Measurements from ENCODE around the gene GSG1L. TPM values are rescaled to one million over a fixed set of nuclear protein-coding genes. Genes with fewer than 3 reads are reported as not detected.

The GSG1L gene
- total and polyA plus RNA-seq, 4 donors = not detected

DNA sequence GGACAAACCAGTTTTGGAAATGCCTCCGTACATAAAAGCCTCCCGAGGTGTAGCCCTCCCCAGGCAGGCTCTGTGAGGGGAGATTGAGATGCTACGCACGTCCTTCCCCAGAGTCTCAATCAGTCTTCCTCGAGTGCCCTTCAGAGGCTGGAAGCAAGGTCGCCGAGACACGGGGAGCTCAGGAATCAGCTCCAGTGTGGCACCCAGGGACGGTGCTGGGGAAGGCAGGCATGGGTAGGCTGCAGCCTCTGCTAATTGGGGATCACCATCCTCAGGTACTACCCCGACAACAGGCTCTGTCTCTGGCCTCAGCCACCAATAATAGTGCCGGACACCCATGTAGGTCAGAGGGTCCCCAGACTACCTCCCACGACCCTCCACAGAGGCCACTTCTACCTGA lies 28.1 kb upstream of the GSG1L start (continued):
- TF ChIP-seq, protein P1, sequence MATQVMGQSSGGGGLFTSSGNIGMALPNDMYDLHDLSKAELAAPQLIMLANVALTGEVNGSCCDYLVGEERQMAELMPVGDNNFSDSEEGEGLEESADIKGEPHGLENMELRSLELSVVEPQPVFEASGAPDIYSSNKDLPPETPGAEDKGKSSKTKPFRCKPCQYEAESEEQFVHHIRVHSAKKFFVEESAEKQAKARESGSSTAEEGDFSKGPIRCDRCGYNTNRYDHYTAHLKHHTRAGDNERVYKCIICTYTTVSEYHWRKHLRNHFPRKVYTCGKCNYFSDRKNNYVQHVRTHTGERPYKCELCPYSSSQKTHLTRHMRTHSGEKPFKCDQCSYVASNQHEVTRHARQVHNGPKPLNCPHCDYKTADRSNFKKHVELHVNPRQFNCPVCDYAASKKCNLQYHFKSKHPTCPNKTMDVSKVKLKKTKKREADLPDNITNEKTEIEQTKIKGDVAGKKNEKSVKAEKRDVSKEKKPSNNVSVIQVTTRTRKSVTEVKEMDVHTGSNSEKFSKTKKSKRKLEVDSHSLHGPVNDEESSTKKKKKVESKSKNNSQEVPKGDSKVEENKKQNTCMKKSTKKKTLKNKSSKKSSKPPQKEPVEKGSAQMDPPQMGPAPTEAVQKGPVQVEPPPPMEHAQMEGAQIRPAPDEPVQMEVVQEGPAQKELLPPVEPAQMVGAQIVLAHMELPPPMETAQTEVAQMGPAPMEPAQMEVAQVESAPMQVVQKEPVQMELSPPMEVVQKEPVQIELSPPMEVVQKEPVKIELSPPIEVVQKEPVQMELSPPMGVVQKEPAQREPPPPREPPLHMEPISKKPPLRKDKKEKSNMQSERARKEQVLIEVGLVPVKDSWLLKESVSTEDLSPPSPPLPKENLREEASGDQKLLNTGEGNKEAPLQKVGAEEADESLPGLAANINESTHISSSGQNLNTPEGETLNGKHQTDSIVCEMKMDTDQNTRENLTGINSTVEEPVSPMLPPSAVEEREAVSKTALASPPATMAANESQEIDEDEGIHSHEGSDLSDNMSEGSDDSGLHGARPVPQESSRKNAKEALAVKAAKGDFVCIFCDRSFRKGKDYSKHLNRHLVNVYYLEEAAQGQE (IDR thresholded peaks at IDR 0.05) = no peak
- no peak for TF ChIP-seq NR2F2 (IDR thresholded peaks at IDR 0.05)
- no peak for TF ChIP-seq HNF4A (conservative IDR thresholded peaks at IDR 0.05)
- no peak for TF ChIP-seq TAF1 (conservative IDR thresholded peaks at IDR 0.05)

DNA sequence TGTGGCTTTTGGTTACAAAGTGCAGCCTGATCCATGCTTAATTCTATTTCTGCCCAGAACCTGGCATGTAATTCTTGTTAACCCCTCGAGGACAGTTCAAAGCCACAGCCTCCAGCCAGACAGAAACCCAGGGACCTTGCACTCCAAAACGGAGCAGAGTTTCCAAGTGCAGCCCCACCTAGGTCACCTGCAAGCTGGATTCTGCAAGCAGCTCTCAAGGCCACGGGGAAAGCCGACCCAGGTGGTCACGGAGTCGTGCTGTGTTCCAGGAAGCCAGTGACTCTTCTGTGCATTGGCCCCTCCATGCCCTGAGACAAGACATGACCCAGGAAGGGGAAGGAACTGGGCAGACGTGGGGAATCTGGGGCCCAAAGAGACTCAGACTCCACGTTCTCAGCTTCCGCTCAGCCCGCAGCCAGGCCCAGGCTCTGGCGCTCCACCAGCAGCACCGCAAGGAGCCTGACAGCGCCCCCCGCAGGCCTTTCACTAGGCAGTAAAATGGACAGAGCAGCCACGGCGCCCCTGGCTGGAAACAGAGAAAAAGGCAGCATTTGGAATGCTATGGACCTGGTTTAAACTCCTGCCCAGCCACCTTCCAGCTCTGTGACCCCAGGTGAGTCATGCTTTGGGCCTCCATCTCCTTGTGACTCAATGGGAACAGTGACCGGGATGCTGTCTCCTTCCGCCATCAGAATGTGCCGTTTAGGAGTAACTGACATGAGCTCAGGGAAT lies 27.3 kb upstream of the GSG1L start:
- Histone ChIP-seq H3K4me3 (ENCODE audit: low read depth in 1 of 3, low read length in 3 of 3) (no peak overlapping the region), H3K9ac (ENCODE audit: low read depth in 1 of 2, low read length in 2 of 2) (no peak overlapping the region), H3K9me3 (ENCODE audit: control insufficient read depth in 4 of 4, low read length in 3 of 4) (no peaks in the 10 kb centered on the region), H3K27me3 (ENCODE audit: control insufficient read depth in 4 of 4, insufficient read depth in 4 of 4, low read length in 3 of 4) (no peaks in the 10 kb centered on the region), H3K4me1 (ENCODE audit: control insufficient read depth in 4 of 4, insufficient read depth in 4 of 4, low read length in 3 of 4) (peaks cover 0 to 14% (median 13%) of the 10 kb centered on the region in 4 donors), H3K36me3 (ENCODE audit: control insufficient read depth in 4 of 4, insufficient read depth in 3 of 4, low read depth in 1 of 4, low read length in 3 of 4) (no peaks in the 10 kb centered on the region), H3K27ac (ENCODE audit: low read depth in 1 of 2, low read length in 2 of 2) (no peak overlapping the region)
- no peak for TF ChIP-seq TAF1 (conservative IDR thresholded peaks at IDR 0.05)
- no peak for TF ChIP-seq SP1 (IDR thresholded peaks at IDR 0.05)
- TF ChIP-seq RAD21 (IDR thresholded peaks at IDR 0.05) = no peak
- no peak for TF ChIP-seq EGR1 (IDR thresholded peaks at IDR 0.05; ENCODE audit: low read depth in 2 of 2)
- no peak for TF ChIP-seq FOXA2 (IDR thresholded peaks at IDR 0.05)
- no peak for TF ChIP-seq HNF4A (conservative IDR thresholded peaks at IDR 0.05)
- TF ChIP-seq GABPA (IDR thresholded peaks at IDR 0.05 in 1 of 2, conservative IDR thresholded peaks at IDR 0.05 in 1 of 2) = no peak
- no peak for TF ChIP-seq FOXA1 (IDR thresholded peaks at IDR 0.05)
- TF ChIP-seq, protein P2, sequence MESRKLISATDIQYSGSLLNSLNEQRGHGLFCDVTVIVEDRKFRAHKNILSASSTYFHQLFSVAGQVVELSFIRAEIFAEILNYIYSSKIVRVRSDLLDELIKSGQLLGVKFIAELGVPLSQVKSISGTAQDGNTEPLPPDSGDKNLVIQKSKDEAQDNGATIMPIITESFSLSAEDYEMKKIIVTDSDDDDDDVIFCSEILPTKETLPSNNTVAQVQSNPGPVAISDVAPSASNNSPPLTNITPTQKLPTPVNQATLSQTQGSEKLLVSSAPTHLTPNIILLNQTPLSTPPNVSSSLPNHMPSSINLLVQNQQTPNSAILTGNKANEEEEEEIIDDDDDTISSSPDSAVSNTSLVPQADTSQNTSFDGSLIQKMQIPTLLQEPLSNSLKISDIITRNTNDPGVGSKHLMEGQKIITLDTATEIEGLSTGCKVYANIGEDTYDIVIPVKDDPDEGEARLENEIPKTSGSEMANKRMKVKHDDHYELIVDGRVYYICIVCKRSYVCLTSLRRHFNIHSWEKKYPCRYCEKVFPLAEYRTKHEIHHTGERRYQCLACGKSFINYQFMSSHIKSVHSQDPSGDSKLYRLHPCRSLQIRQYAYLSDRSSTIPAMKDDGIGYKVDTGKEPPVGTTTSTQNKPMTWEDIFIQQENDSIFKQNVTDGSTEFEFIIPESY (IDR thresholded peaks at IDR 0.05) = no peak
- no peak for TF ChIP-seq YY1 (IDR thresholded peaks at IDR 0.05)
- no peak for TF ChIP-seq NR2F2 (IDR thresholded peaks at IDR 0.05)
- TF ChIP-seq HNF4G (IDR thresholded peaks at IDR 0.05) = no peak
- 84% methylated on average over 19 of the region's 19 CpGs for WGBS
- DNase-seq (ENCODE audit: low spot score) = no peak

DNA sequence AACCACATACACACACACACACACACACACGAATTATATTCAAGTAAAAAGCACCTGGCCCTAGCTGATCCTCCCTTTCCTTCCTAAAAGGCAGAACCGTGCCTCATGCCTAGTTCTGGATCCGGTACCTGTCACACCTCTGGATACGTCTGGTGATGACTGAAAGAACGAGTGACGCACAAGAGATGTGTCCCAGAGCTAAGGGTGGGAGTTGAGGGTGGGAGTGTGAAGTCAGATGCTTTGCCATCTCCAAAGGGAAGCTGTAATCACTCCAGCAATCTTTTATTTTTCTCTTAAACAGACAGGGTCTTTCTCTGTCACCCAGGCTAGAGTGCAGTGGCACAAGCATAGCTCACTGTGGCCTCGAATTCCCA lies 26.5 kb upstream of the GSG1L start:
- Histone ChIP-seq H3K9ac (ENCODE audit: low read depth in 1 of 2, low read length in 2 of 2) (no peak overlapping the region), H3K4me1 (ENCODE audit: control insufficient read depth in 4 of 4, insufficient read depth in 4 of 4, low read length in 3 of 4) (peaks cover 0 to 14% (median 13%) of the 10 kb centered on the region in 4 donors), H3K36me3 (ENCODE audit: control insufficient read depth in 4 of 4, insufficient read depth in 3 of 4, low read depth in 1 of 4, low read length in 3 of 4) (no peaks in the 10 kb centered on the region), H3K27ac (ENCODE audit: low read depth in 1 of 2, low read length in 2 of 2) (no peak overlapping the region), H3K27me3 (ENCODE audit: control insufficient read depth in 4 of 4, insufficient read depth in 4 of 4, low read length in 3 of 4) (no peaks in the 10 kb centered on the region), H3K4me3 (ENCODE audit: low read depth in 1 of 3, low read length in 3 of 3) (no peak overlapping the region), H3K9me3 (ENCODE audit: control insufficient read depth in 4 of 4, low read length in 3 of 4) (no peaks in the 10 kb centered on the region)
- WGBS = 93% methylated on average over 7 of the region's 7 CpGs
- no peak for TF ChIP-seq GABPA (IDR thresholded peaks at IDR 0.05 in 1 of 2, conservative IDR thresholded peaks at IDR 0.05 in 1 of 2)
- TF ChIP-seq YY1 (IDR thresholded peaks at IDR 0.05) = no peak
- TF ChIP-seq, protein P3, sequence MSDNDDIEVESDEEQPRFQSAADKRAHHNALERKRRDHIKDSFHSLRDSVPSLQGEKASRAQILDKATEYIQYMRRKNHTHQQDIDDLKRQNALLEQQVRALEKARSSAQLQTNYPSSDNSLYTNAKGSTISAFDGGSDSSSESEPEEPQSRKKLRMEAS (IDR thresholded peaks at IDR 0.05) = no peak
- TF ChIP-seq RXRA (IDR thresholded peaks at IDR 0.05) = no peak
- TF ChIP-seq HNF4G (IDR thresholded peaks at IDR 0.05) = no peak
- no peak for DNase-seq (ENCODE audit: low spot score)
